K562 (cell line): ENCODE results near the gene PIP5K1B. TPM values are rescaled to one million over a fixed set of nuclear protein-coding genes. Genes with fewer than 3 reads are reported as not detected.

ENCODE experiments used
- ATAC-seq: fragments of 200-7000 bp; cut with Tn5 transposase; 3 replicates; pipeline ENCODE4 v1.9.1; 2020; ENCODE audit warnings: moderate library complexity
- BruUV-seq: library from RNA; stranded (reverse); fragments of 400-500 nt; replicated peaks from 2 replicates; lab custom pipeline; 2021; lab: Mats Ljungman, UMichigan
- CTCF ChIA-PET: fragments of 300-600 bp; formaldehyde crosslinking; extraction: SDS; loops from one replicate; lab custom pipeline; 2021; ENCODE audit warnings: low intra/inter-chr PET ratio; lab: Yijun Ruan, JAX
- POLR2A ChIA-PET: fragments of 300-600, 350-650 bp; sonication (Branson Sonifier 250); formaldehyde crosslinking; extraction: SDS; loops from one replicate; lab custom pipeline; 2021; ENCODE audit warnings: antibody characterized with exemption, inconsistent platforms; lab: Yijun Ruan, JAX
- DNase-seq, 4 experiments: peaks; one replicate each; pipeline versions ENCODE4 v3.0.0 to v3.0.0-alpha.2; 2011 to 2018; ENCODE audit warnings: low spot score in 3 of 4, mixed read lengths in 3 of 4; ENCODE audit errors: extremely low read depth in 1 of 4
- FAIRE-seq: peaks from 2 replicates; lab custom pipeline; 2011; peaks lifted over from hg19 to GRCh38; lab: Jason Lieb, UNC
- H2AFZ ChIP-seq: 2 replicates; pipeline ENCODE4 v1.6.0; 2011; ENCODE audit warnings: low read depth, low read length, control low read depth, inconsistent platforms
- H3K27ac ChIP-seq: fragments of 200-600 bp; 3 replicates; pipeline ENCODE4 v1.8.0; 2011; ENCODE audit warnings: low read depth, mild to moderate bottlenecking, control low read depth, inconsistent platforms, low read length, moderate library complexity, mixed read lengths; ENCODE audit errors: extremely low read depth
- H3K27me3 ChIP-seq, 2 experiments: fragments of 300-600 bp in 1 of 2; 2 replicates in 1 of 2; 3 replicates in 1 of 2; pipeline versions ENCODE4 v1.6.0 to v1.8.0; 2011; ENCODE audit warnings: inconsistent platforms in 2 of 2, low read length in 2 of 2, mild to moderate bottlenecking in 1 of 2, mixed read lengths in 1 of 2, moderate library complexity in 1 of 2; ENCODE audit not compliant: control insufficient read depth in 2 of 2, insufficient read depth in 2 of 2
- H3K36me3 ChIP-seq: fragments of 300-600 bp; 3 replicates; pipeline ENCODE4 v1.8.0; 2011; ENCODE audit warnings: mild to moderate bottlenecking, low read length, inconsistent platforms; ENCODE audit not compliant: control insufficient read depth, insufficient read depth
- H3K4me1 ChIP-seq, 2 experiments: fragments of 200-600 bp in 1 of 2; replicated peaks in 1 of 2; 2 replicates in 1 of 2; 3 replicates in 1 of 2; pipeline versions ENCODE4 v1.5.1 to v1.8.0; 2011; ENCODE audit warnings: inconsistent platforms in 2 of 2, low read length in 2 of 2, mild to moderate bottlenecking in 1 of 2, mixed read lengths in 1 of 2, moderate library complexity in 1 of 2; ENCODE audit not compliant: control insufficient read depth in 2 of 2, insufficient read depth in 2 of 2
- H3K4me2 ChIP-seq: 2 replicates; pipeline ENCODE4 v1.6.1; 2011; ENCODE audit warnings: low read length, control low read depth, inconsistent platforms, mixed read lengths; ENCODE audit not compliant: insufficient read depth
- H3K4me3 ChIP-seq: fragments of 200-600 bp; sonication (generic), shearing (Covaris generic); 2 replicates; pipeline ENCODE4 v1.5.1; 2016; ENCODE audit warnings: control low read depth, inconsistent platforms
- H3K79me2 ChIP-seq: fragments of 200-600 bp; 3 replicates; pipeline ENCODE4 v1.8.0; 2011; ENCODE audit warnings: low read length, inconsistent platforms; ENCODE audit not compliant: control insufficient read depth, insufficient read depth
- H3K9ac ChIP-seq, 2 experiments: 2 replicates each; pipeline versions ENCODE4 v1.6.0 to v1.6.1; 2011; ENCODE audit warnings: low read depth in 2 of 2, low read length in 2 of 2, control low read depth in 1 of 2, inconsistent platforms in 1 of 2, mild to moderate bottlenecking in 1 of 2, mixed read lengths in 1 of 2; ENCODE audit not compliant: insufficient read depth in 1 of 2
- H3K9me1 ChIP-seq: one replicate; pipeline ENCODE4 v1.6.0; 2011; ENCODE audit warnings: inconsistent platforms, mild to moderate bottlenecking, low read length, moderate library complexity; ENCODE audit not compliant: control insufficient read depth, insufficient read depth
- H3K9me3 ChIP-seq: replicated peaks from 2 replicates; pipeline ENCODE4 v1.5.1; 2011; ENCODE audit warnings: low read depth, low read length, inconsistent platforms; ENCODE audit not compliant: control insufficient read depth, insufficient read depth
- H4K20me1 ChIP-seq: replicated peaks from 2 replicates; pipeline ENCODE4 v1.6.1; 2011; ENCODE audit warnings: low read length, inconsistent platforms, mixed read lengths; ENCODE audit not compliant: control insufficient read depth, insufficient read depth
- NEUROD1 ChIP-seq: fragments of 150-350 bp; IDR thresholded peaks from 2 replicates; pipeline ENCODE4 v1.6.1; 2014; ENCODE audit warnings: borderline replicate concordance, low read length, low read depth; ENCODE audit not compliant: partially characterized antibody
- ZBTB26 ChIP-seq: fragments of 450-650 bp; formaldehyde crosslinking; IDR thresholded peaks from 2 replicates; pipeline ENCODE4 v1.4.0; 2022; ENCODE audit warnings: missing genetic modification characterization
- ZNF431 ChIP-seq: sonication (generic); formaldehyde crosslinking; IDR thresholded peaks from 2 replicates; pipeline ENCODE4 v1.8.0; 2022; ENCODE audit warnings: mild to moderate bottlenecking, missing genetic modification reagents
- WGBS: fragments of 100-300 bp; shearing (Covaris generic); methylation state at CpG from one replicate; pipeline ENCODE4 v1.1.6; 2016; ENCODE audit warnings: low coverage, mixed read lengths; ENCODE audit not compliant: insufficient coverage; ENCODE audit errors: missing lambda C conversion rate; 5-methylcytosine and 5-hydroxymethylcytosine counted together
- in situ Hi-C: fragments of 300-500 bp; cut with MboI; formaldehyde crosslinking; loops from 4 replicates; pipeline ENCODE4 v1.15.0; 2018; ENCODE audit warnings: inconsistent platforms, mixed read lengths
- intact Hi-C: fragments of 100-400 bp; cut with micrococcal nuclease; formaldehyde crosslinking; loops from 2 replicates; pipeline ENCODE4 v1.14.2; 2022
- polyA plus RNA-seq, 8 experiments: library from polyadenylated mRNA; depleted of rRNA in 4 of 8; stranded (reverse) in 5 of 8; unstranded in 3 of 8; fragments of >200 nt; fragmentation: Nextera tagmentation in 2 of 8; fragmentation: Illumina TruSeq in 1 of 8; extraction: Ambion mirVana in 2 of 8; extraction: Trizol in 1 of 8; gene quantifications; 2 replicates each; pipeline versions ENCODE4 v1.2.1 to v1.2.3, GENCODE V29; 2011 to 2014; ENCODE audit warnings: inconsistent platforms in 1 of 8, missing spikeins in 1 of 8
- total RNA-seq, 7 experiments: library from RNA; depleted of rRNA in 6 of 7; stranded (reverse); fragments of >200 nt in 6 of 7; fragmentation: Illumina TruSeq in 2 of 7; extraction: Trizol in 2 of 7; gene quantifications; 2 replicates each; pipeline versions ENCODE4 v1.2.1 to v1.2.3, GENCODE V29; 2011 to 2021; ENCODE audit warnings: low replicate concordance in 1 of 7

Gene PIP5K1B
- total and polyA plus RNA-seq, 9 of the 15 experiments (the other 6 are each of a cell fraction or from before 2014, with no cell fraction given): 3.1 to 12.9 (median 7.4) TPM

GRCh38 chr9:68869022-68869421 lies 164.0 kb downstream of the PIP5K1B start (continued):
- TF ChIP-seq ZBTB26: no peak

- 60% methylated on average over 4 of the region's 4 CpGs for WGBS
- H3K9ac ChIP-seq: no peak overlapping the region
- ChIA-PET POLR2A (interaction anchor here (0.5 kb wide), 1 partner anchor 90 kb away, joined by 3 read pairs; a partner anchor contains a TSS), CTCF (no interaction called here)
- H4K20me1 ChIP-seq: no peaks in the 10 kb centered on the region
- no peak overlapping the region for H3K4me3 ChIP-seq
- no peaks in the 10 kb centered on the region for H3K27me3 ChIP-seq
- FAIRE-seq: no peak
- intact Hi-C loops: loop anchor here (5.0 kb wide), 1 partner anchor 48 kb away; no protein-coding TSS in a partner anchor
- TF ChIP-seq NEUROD1 (no peak), ZNF431 (no peak)
- TF ChIP-seq, all 486 proteins: peak for 0
- no peaks in the 10 kb centered on the region for H3K9me1 ChIP-seq
- no peak overlapping the region for H3K27ac ChIP-seq
- DNase-seq (no peak), ATAC-seq (no peak)
- no peaks in the 10 kb centered on the region for H3K36me3 ChIP-seq
- BruUV-seq: no TSS peak
- H3K4me2 ChIP-seq: no peak overlapping the region
- H3K79me2 ChIP-seq: no peaks in the 10 kb centered on the region
- no peak overlapping the region for H2AFZ ChIP-seq
- in situ Hi-C loops: no loop called here
- no peaks in the 10 kb centered on the region for H3K9me3 ChIP-seq
- H3K4me1 ChIP-seq: no peaks in the 10 kb centered on the region; a peak in 1 of 5 replicates
These were observed 165.0 kb downstream of the PIP5K1B start for GRCh38 chr9:68870086-68870485.
